ENCODE measurements around the gene SLC35E2B. TPM values are rescaled to one million over a fixed set of nuclear protein-coding genes. Genes with fewer than 3 reads are reported as not detected.
"Not testable (repeated sequence)": the region's sequence is repeated elsewhere in the genome, so short reads cannot be mapped to it uniquely, and the experiment has no call there.

SLC35E2B gene
- total RNA-seq, 1 experiment from 2014 or later, result 13.1 TPM

DNA sequence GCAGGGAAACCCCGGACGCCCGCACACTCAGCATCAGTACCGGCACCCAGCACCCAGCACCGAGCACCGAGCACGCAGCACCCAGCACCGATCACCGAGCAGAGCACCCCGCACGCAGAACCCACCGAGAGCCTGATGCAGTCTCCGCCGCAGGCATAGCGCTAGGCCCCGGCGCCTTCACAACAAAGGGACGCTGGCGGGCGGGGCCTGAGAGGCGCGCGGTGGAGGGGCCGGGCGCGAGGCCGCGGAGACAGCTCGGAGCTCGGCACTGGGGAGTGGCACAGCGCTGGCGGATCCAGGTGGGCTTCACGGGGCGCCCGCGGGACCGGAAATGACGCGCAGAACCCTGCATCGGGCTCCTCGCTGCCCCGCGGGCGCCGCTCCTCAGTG lies 276 bp downstream of the SLC35E2B start:
- H3K4me1 ChIP-seq (replicated peaks), result not testable (repeated sequence)
- H3K27ac ChIP-seq, result peak overlapping the region; percentile 72
- DNase-seq (ENCODE audit: low read depth in 1 of 2, low spot score in 2 of 2), result peak; percentile 65 to 69

DNA sequence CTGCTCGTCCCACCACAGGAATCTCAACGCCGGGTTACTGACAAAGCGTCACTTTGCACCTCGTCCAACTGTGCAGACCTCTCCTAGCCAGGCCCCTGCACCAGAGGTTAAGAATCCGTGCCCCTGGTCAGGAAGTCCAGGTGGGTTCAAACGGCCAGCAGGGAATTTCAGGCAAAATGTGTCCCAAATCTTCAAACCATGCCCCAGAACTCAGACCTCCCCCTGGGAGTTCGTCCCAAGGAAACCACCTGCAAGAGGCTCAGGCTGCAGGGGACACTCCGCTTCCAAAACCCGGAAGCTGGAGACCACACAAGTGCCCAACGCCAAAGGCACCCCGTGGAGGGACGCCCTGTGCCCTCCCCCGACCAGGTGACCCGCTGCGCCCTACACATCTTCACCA lies 1.2 kb downstream of the SLC35E2B start:
- not testable (repeated sequence) for H3K27me3 ChIP-seq (replicated peaks)

More for the DNA sequence above, 276 bp downstream of the SLC35E2B start:
- not testable (repeated sequence) for H3K36me3 ChIP-seq; H3K27me3 ChIP-seq (replicated peaks); H3K9me3 ChIP-seq (replicated peaks)
- peak overlapping the region; percentile 36 for H3K4me3 ChIP-seq

DNA sequence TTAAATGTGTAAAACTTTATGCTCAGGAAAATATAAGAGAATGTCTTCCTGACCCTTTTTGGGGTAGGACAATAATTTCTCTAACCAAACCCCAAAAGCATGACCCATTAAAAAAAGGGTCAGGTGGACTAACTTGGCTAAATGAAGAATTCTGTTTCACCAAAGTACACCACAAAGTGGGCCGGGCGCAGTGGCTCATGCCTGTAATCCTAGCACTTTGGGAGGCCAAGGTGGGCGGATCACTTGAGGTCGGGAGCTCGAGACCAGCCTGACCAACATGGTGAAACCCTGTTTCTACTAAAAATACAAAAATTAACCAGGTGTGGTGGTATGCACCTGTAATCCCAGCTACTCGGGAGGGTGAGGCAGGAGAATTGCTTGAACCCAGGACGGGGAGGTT lies 3.1 kb downstream of the SLC35E2B start:
- H3K36me3 ChIP-seq; H3K4me3 ChIP-seq; H3K27ac ChIP-seq; H3K27me3 ChIP-seq (replicated peaks); H3K9me3 ChIP-seq (replicated peaks): not testable (repeated sequence)
- peak in 1 of 2 experiments; percentile 16 for DNase-seq (ENCODE audit: low read depth in 1 of 2, low spot score in 2 of 2)
- H3K4me1 ChIP-seq (replicated peaks), result peaks cover 18% of the 10 kb centered on the region

More for the DNA sequence above, 1.2 kb downstream of the SLC35E2B start:
- H3K36me3 ChIP-seq; DNase-seq (ENCODE audit: low read depth in 1 of 2, low spot score in 2 of 2); H3K9me3 ChIP-seq (replicated peaks); H3K4me3 ChIP-seq; H3K27ac ChIP-seq: not testable (repeated sequence)
- peaks cover 11% of the 10 kb centered on the region for H3K4me1 ChIP-seq (replicated peaks)

DNA sequence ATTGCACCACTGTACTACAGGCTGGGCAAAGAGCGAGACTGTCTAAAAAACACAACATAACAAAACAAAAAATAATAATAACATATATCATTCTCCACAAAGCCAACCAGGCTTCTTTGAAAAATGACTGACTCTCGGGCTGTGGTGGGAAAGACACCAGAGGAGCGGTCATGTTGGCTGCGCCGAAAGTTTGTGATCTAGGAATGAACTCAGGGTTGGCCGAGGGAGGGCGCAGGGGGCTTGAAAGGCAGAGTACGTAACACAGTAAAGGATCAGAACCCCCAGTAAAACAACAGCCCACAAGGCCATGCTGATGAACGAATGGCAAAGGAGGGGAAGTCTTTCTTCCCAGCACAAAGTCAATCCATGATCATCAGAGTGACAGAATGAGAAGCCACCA lies 4.7 kb downstream of the SLC35E2B start:
- Histone ChIP-seq H3K27me3 (replicated peaks) (no peaks in the 10 kb centered on the region), H3K27ac (no peak overlapping the region), H3K4me3 (no peak overlapping the region), H3K9me3 (replicated peaks) (no peaks in the 10 kb centered on the region), H3K4me1 (replicated peaks) (peaks cover 15% of the 10 kb centered on the region), H3K36me3 (peaks cover 7% of the 10 kb centered on the region; the same call in 1 of the 2 replicates)
- DNase-seq (ENCODE audit: low read depth in 1 of 2, low spot score in 2 of 2), result peak in 1 of 2 experiments; percentile 38

DNA sequence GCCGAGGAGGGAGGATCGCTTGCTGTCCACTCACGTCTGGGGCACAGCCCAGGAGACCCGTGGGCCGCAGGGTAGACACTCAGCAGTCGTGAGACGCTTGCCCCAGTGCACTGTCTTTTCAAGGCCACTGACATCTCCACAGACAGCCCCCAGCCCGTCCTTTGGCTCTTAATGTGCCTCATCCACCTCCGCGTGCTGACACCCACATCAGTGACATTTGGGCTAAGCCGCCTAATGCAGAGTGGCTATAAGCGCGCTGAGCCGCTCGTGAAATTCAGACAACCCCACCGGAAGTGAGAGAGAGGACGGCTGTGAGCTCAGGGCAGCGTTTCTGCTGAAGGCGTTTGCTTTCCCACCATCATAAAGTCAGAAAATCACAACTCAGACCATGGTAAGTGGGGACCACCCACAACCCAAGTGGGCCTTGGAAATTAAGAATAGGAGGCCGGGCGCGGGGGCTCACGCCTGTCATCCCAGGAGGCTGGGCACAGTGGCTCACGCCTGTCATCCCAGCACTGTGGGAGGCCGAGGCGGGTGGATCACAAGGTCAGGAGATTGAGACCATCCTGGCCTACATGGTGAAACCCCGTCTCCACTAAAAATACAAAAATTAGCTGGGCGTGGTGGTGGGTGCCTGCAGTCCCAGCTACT lies 8.4 kb downstream of the SLC35E2B start:
- no peak overlapping the region for H3K27ac ChIP-seq
- H3K4me3 ChIP-seq, result no peak overlapping the region
- no peaks in the 10 kb centered on the region for H3K27me3 ChIP-seq (replicated peaks)
- peak in 1 of 2 experiments; percentile 42 for DNase-seq (ENCODE audit: low read depth in 1 of 2, low spot score in 2 of 2)
- H3K36me3 ChIP-seq, result peaks cover 7% of the 10 kb centered on the region; the same call in 1 of the 2 replicates
- peaks cover 15% of the 10 kb centered on the region for H3K4me1 ChIP-seq (replicated peaks)
- no peaks in the 10 kb centered on the region for H3K9me3 ChIP-seq (replicated peaks)

DNA sequence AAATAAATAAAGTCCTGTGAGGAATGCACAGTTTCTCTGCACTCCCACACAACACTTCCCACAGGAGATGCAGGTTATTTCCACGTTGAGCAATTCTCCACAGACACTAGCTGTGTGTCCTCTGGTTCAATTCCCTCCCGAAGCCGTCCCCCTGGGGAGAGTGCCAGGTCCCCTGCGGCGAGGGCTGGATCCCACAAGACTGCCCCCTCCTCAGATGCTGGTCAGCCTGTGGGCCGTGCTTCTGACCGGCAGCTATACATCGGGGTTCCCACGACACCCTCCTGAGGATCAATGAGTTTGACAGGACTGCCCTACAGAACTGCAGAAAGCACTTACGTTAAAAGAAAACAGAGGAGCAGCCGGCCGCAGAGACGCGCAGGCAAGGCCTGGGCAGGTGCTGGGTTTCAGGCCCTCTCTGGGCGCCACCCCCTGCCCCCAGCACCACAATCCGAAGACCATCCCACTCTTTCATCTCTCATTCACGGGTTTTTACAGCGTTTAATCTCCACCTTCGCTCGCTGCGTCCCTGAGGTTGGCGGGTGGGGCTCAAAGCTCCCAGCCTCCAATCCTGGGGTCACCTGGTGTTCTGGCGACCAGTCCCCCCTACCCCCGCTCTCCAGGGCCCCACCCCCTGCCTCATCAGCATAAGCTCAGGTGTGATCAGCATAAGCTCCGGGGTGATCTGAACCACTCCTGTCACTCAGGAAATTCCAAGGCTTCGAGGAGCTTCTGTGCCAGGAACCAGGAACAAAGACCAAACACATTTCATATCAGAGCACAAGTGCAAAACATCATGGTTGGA lies 9.3 kb downstream of the SLC35E2B start:
- Histone ChIP-seq H3K36me3 (peaks cover 7% of the 10 kb centered on the region; the same call in 1 of the 2 replicates), H3K9me3 (replicated peaks) (no peaks in the 10 kb centered on the region), H3K27ac (no peak overlapping the region), H3K27me3 (replicated peaks) (no peaks in the 10 kb centered on the region), H3K4me1 (replicated peaks) (peaks cover 23% of the 10 kb centered on the region), H3K4me3 (no peak overlapping the region)
- DNase-seq (ENCODE audit: low read depth in 1 of 2, low spot score in 2 of 2), result peak in 1 of 2 experiments; percentile 35

DNA sequence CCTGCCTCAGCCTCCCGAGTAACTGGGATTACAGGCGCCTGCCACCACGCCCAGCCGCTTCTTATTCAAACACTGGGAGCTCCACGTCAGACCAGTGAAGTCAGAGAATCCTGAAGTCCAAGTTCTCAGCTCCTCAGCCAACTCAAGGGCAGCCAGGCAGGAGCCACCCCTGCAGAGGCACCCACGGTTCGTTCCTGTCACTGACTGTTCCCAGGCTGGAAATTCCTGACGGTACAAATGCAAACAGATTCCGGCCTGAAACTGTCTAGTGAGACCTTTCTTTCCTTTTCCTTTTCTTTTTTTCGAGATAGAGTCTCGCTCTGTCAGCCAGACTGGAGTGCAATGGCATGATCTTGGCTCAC lies 11.7 kb downstream of the SLC35E2B start:
- H3K36me3 ChIP-seq, result peaks cover 11% of the 10 kb centered on the region
- no peak overlapping the region for H3K4me3 ChIP-seq
- no peaks in the 10 kb centered on the region for H3K9me3 ChIP-seq (replicated peaks)
- H3K4me1 ChIP-seq (replicated peaks), result peaks cover 13% of the 10 kb centered on the region
- H3K27me3 ChIP-seq (replicated peaks), result no peaks in the 10 kb centered on the region
- no peak overlapping the region for H3K27ac ChIP-seq
- peak in 1 of 2 experiments; percentile 25 for DNase-seq (ENCODE audit: low read depth in 1 of 2, low spot score in 2 of 2)

DNA sequence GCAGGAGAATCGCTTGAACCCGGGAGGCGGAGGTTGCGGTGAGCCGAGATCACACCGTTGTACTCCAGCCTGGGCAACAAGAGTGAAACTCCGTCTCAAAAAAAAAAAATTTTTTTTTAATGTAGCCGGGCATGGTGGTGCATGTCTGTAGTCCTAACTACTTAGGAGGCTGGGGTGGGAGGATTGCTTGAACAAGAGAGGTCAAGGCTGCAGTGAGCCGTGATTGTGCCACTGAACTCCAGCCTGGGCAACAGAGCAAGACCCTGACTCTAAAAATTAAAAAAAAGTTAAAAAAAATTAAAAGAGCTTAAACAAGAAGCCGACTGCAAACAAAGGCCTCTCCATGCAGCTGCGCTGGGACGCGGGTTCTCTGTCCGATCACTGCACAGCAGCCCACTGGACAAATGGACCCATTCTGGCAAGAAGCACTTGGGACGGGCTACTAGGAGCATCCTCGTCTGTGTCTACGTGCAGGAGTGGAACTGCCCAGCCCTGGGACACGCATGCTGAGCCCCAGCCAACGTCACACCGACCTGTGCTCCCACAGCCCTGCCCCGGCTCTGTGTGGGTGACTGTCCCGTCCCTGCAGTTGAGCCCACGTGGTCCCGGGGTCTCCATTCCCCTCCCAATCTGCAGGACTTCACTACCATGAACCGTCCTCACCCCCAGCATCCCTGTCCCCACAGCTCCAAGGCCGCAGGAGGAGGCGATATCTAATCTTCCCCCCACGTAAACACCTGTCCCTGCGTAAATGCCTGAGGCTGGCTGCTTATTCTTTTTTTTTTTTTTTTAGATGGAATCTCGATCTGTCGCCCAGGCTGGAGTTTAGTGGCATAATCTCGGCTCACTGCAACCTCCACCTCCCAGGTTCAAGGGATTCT lies 12.3 kb downstream of the SLC35E2B start:
- H3K27me3 ChIP-seq (replicated peaks), result no peaks in the 10 kb centered on the region
- peaks cover 10% of the 10 kb centered on the region for H3K4me1 ChIP-seq (replicated peaks)

DNA sequence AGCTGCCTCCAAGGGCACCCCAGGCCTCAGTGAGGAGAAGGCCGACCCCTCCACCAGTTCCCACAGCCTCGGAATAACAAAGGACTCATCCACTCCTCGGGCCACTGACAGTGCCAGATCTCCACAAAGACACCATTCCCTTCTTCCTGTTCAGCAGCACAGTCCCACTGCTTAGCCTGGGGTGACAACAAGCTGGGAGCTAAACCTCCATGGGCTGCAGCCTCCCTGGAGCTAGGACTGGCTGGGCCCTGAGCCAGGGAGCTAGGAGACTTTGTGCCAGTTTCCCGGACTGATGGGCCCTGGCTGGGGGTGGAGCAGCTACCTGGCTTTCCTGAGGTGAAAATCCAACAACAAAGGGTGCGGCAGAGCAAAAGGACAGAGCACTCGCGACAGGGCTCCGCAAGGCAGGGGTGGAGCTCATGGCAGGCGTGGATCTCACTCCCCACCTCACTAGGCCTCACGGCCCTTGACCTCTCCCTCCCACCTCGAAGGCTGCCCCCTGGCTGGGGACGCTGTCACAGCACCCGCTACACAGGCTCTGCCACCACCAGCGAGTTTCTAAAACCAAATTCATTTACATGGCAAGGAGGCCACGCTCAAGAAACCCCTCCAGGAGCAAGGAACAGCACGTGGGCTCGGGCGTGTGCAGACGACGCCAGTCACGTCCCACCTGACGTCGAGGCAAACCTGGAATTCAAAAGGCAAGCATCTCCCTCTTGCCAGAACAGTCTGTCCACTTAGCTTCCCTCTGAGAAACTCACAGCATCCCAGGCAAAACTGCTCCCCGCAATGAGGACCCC lies 13.8 kb downstream of the SLC35E2B start:
- peaks cover 5% of the 10 kb centered on the region for H3K36me3 ChIP-seq
- no peaks in the 10 kb centered on the region for H3K9me3 ChIP-seq (replicated peaks)
- H3K27ac ChIP-seq, result no peak overlapping the region
- peak in 1 of 2 experiments; percentile 43 for DNase-seq (ENCODE audit: low read depth in 1 of 2, low spot score in 2 of 2)
- H3K27me3 ChIP-seq (replicated peaks), result no peaks in the 10 kb centered on the region
- H3K4me3 ChIP-seq, result no peak overlapping the region
- peaks cover 10% of the 10 kb centered on the region for H3K4me1 ChIP-seq (replicated peaks)

More for the DNA sequence above, 12.3 kb downstream of the SLC35E2B start:
- DNase-seq (ENCODE audit: low read depth in 1 of 2, low spot score in 2 of 2), result peak in 1 of 2 experiments; percentile 33
- Histone ChIP-seq H3K27ac (no peak overlapping the region), H3K9me3 (replicated peaks) (no peaks in the 10 kb centered on the region), H3K36me3 (peaks cover 7% of the 10 kb centered on the region), H3K4me3 (no peak overlapping the region)

DNA sequence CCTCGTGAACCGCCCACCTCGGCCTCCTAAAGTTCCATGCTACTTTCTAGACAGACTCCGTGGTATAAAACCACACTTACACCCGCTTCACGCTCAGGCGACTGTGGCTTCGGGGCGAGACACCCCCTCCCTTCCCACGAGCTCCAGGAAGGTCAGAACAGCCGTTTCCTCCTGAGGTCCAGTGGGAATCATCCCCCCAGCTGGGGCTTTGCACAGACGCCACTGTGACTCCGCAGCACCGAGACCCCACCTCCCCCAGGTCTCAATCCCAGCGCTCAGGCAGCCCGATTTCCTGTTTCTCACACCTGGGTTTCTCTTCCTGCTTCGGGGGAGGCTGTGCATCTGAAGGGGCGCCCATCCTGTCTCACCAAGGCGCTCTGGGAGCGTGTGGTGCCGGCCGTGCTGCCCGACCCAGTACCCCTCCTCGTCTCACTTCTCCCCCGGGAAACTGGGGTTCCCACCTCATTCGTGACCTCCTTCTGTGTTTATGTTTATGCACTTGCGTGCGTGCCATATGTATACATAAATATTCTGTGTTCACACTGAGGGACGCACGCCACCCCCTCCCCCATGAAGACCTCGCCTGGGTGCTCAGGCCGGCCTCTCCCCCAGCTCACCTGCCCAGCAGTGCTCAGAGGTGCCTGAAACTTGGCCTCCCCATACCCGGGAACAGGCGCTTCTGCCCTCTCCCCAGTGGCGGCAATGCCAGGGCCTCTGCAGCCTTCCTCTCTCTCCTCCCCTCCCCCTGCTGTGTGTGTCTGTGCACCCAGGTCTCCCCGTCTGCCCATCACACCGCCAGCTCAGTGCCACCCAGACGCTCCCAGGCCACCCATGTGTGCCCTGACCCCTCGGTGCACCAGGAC lies 14.6 kb downstream of the SLC35E2B start:
- DNase-seq (ENCODE audit: low read depth in 1 of 2, low spot score in 2 of 2), result peak in 1 of 2 experiments; percentile 41
- peaks cover 4% of the 10 kb centered on the region; the same call in 1 of the 2 replicates for H3K36me3 ChIP-seq

DNA sequence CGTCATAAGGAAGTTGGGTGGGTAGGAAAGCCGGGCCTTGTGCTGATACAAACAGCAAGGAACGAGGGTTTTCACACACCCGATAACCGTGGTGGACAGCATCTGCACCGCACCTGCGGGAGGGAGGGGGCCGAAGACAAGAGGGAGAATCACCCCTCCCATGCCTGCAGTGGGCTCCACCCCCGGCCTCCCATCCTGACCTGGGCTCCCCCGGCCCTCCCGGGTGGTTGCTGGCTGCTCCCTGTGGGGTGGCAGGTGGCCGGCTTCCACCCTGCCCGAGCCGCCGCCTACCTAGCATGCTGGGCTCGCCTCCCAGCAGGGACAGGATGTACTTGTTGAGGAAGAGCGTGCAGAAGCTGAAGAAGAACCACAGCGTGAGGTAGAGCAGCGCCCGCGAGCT lies 16.5 kb downstream of the SLC35E2B start:
- H3K36me3 ChIP-seq, result peaks cover 14% of the 10 kb centered on the region

More for the DNA sequence above, 14.6 kb downstream of the SLC35E2B start:
- H3K27ac ChIP-seq, result no peak overlapping the region
- H3K27me3 ChIP-seq (replicated peaks), result no peaks in the 10 kb centered on the region
- H3K4me3 ChIP-seq, result no peak overlapping the region
- H3K4me1 ChIP-seq (replicated peaks), result peaks cover 10% of the 10 kb centered on the region
- H3K9me3 ChIP-seq (replicated peaks), result no peaks in the 10 kb centered on the region

DNA sequence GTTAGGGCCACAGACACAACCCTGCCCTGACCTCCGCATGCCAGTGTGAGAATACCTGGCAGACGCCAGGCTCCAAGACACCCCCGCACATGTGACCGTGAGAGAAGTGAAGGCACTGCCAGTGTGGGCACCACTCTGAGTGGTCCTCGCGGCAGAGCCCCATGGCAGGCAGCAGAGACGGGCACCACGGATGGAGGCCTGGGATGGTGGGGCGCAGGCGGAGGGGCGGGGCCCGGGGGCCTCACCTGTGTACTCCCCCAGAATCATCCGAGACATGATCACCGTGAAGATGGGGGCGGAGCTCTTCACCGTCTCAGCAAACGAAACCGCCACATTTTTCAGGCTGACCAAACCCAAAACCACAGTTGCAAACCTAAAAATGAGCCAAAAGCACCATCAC lies 17.4 kb downstream of the SLC35E2B start:
- H3K36me3 ChIP-seq, result peaks cover 15% of the 10 kb centered on the region
- H3K4me3 ChIP-seq, result not testable (repeated sequence)

More for the DNA sequence above, 16.5 kb downstream of the SLC35E2B start:
- not testable (repeated sequence) for H3K9me3 ChIP-seq (replicated peaks); H3K4me1 ChIP-seq (replicated peaks); H3K27ac ChIP-seq; H3K4me3 ChIP-seq; H3K27me3 ChIP-seq (replicated peaks)
- peak in 1 of 2 experiments; percentile 14 for DNase-seq (ENCODE audit: low read depth in 1 of 2, low spot score in 2 of 2)

More for the DNA sequence above, 17.4 kb downstream of the SLC35E2B start:
- DNase-seq (ENCODE audit: low read depth in 1 of 2, low spot score in 2 of 2), result peak in 1 of 2 experiments; percentile 29
- not testable (repeated sequence) for H3K27me3 ChIP-seq (replicated peaks); H3K4me1 ChIP-seq (replicated peaks); H3K27ac ChIP-seq; H3K9me3 ChIP-seq (replicated peaks)
